Stomach (tissue), 4 donors: ENCODE data around the gene MCM3AP.

Source experiments
- CTCF ChIP-seq, 7 experiments: fragments of 450-650 bp in 4 of 7; fragments of 200-600 bp in 3 of 7; sonication (generic) in 3 of 7; IDR thresholded peaks; one replicate each; pipeline ENCODE4 v1.5.1; 2016 to 2019; ENCODE audit warnings: antibody characterized with exemption in 7 of 7, control low read depth in 2 of 7, mild to moderate bottlenecking in 1 of 7
- EP300 ChIP-seq: sonication (generic); formaldehyde crosslinking; IDR thresholded peaks from one replicate; pipeline ENCODE4 v1.6.1; 2017; ENCODE audit warnings: antibody characterized with exemption
- POLR2A ChIP-seq, 4 donors: fragments of 450-650 bp; IDR thresholded peaks; one replicate each; pipeline ENCODE4 v1.6.1; 2016; ENCODE audit warnings: antibody characterized with exemption in 4 of 4, control low read depth in 2 of 4, mild to moderate bottlenecking in 1 of 4, moderate library complexity in 1 of 4

GRCh38 chr21:46304955-46305354 lies 19.5 kb upstream of the MCM3AP start:
- TF ChIP-seq CTCF (IDR thresholded peaks at IDR 0.05) (no peak), EP300 (no peak), POLR2A (IDR thresholded peaks at IDR 0.05) (no peak)
